Measurements from ENCODE around the gene C17orf50.

The C17orf50 gene

GRCh38 chr17:35742896-35743477 lies 17.7 kb upstream of the C17orf50 start:
- Histone ChIP-seq H3K36me3 (ENCODE audit: control insufficient read depth, insufficient read depth, low read length) (no peaks in the 10 kb centered on the region), H3K4me3 (ENCODE audit: insufficient read depth, low read depth, low read length, poor library complexity, severe bottlenecking) (no peak overlapping the region), H3K9me3 (ENCODE audit: control insufficient read depth, low read length) (no peaks in the 10 kb centered on the region), H3K27me3 (replicated peaks; ENCODE audit: control insufficient read depth, insufficient read depth, low read length, poor library complexity, severe bottlenecking) (peaks cover 17% of the 10 kb centered on the region), H3K4me1 (ENCODE audit: control insufficient read depth, insufficient read depth, low read length, poor library complexity, severe bottlenecking) (peaks cover 4% of the 10 kb centered on the region), H3K27ac (ENCODE audit: insufficient read depth, low read length, poor library complexity, severe bottlenecking) (no peak overlapping the region)
- DNase-seq = no peak

- no peaks in the 10 kb centered on the region for H3K36me3 ChIP-seq (ENCODE audit: control insufficient read depth, insufficient read depth, low read length)
- H3K27ac ChIP-seq (ENCODE audit: insufficient read depth, low read length, poor library complexity, severe bottlenecking) = no peak overlapping the region
- H3K4me3 ChIP-seq (ENCODE audit: insufficient read depth, low read depth, low read length, poor library complexity, severe bottlenecking) = no peak overlapping the region
- H3K4me1 ChIP-seq (ENCODE audit: control insufficient read depth, insufficient read depth, low read length, poor library complexity, severe bottlenecking) = peaks cover 4% of the 10 kb centered on the region
- H3K27me3 ChIP-seq (replicated peaks; ENCODE audit: control insufficient read depth, insufficient read depth, low read length, poor library complexity, severe bottlenecking) = peaks cover 24% of the 10 kb centered on the region
- H3K9me3 ChIP-seq (ENCODE audit: control insufficient read depth, low read length) = no peaks in the 10 kb centered on the region
- DNase-seq = no peak
Observed at GRCh38 chr17:35743626-35744328, 16.9 kb upstream of the C17orf50 start.

DNA sequence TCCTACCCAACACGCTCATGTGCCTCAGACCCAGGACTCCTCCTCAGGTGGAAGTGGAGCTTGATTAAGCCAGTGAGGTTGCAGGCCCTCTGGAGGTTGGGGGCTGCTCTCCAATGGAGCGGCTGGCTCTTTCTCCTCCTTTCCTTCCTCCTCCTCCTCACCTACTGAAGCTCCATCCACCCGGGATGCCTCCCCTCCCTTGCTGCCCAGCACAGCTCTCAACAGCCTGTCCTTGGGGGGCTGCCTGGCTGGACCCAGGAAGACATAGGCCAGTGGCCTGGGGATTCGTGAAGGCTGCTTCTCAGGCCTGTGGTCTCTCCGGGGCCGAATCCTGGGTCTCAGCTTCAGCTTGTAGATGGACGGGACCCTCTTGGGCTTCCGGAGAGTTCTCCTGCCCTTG lies 15.9 kb upstream of the C17orf50 start:
- no peaks in the 10 kb centered on the region for H3K9me3 ChIP-seq (ENCODE audit: control insufficient read depth, low read length)
- no peak overlapping the region for H3K4me3 ChIP-seq (ENCODE audit: insufficient read depth, low read depth, low read length, poor library complexity, severe bottlenecking)
- no peaks in the 10 kb centered on the region for H3K36me3 ChIP-seq (ENCODE audit: control insufficient read depth, insufficient read depth, low read length)
- H3K4me1 ChIP-seq (ENCODE audit: control insufficient read depth, insufficient read depth, low read length, poor library complexity, severe bottlenecking) = peaks cover 4% of the 10 kb centered on the region
- H3K27me3 ChIP-seq (replicated peaks; ENCODE audit: control insufficient read depth, insufficient read depth, low read length, poor library complexity, severe bottlenecking) = peaks cover 34% of the 10 kb centered on the region
- DNase-seq = no peak
- H3K27ac ChIP-seq (ENCODE audit: insufficient read depth, low read length, poor library complexity, severe bottlenecking) = no peak overlapping the region

DNA sequence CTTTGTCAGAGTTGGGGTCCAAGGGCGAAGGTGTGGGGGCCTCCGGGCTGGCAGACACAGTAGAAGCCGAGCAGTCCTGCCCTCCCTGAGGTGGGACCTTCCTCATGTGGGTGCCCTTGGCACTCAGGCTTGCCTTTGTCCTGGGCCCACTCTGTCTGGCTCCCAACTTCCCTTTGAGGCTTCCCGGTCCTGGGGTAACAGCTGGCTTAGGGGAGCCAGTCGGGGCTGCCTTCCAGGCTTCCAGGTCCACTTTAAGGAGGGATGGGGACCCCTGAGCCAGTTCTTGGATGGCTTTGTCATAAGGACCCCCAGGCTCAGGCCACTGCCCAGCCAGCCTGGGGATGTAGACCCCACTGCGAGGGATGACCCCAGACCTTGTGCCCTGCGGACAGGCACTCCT lies 15.4 kb upstream of the C17orf50 start:
- H3K27ac ChIP-seq (ENCODE audit: insufficient read depth, low read length, poor library complexity, severe bottlenecking) = no peak overlapping the region
- no peaks in the 10 kb centered on the region for H3K36me3 ChIP-seq (ENCODE audit: control insufficient read depth, insufficient read depth, low read length)
- H3K4me3 ChIP-seq (ENCODE audit: insufficient read depth, low read depth, low read length, poor library complexity, severe bottlenecking) = no peak overlapping the region
- peaks cover 4% of the 10 kb centered on the region for H3K4me1 ChIP-seq (ENCODE audit: control insufficient read depth, insufficient read depth, low read length, poor library complexity, severe bottlenecking)
- H3K27me3 ChIP-seq (replicated peaks; ENCODE audit: control insufficient read depth, insufficient read depth, low read length, poor library complexity, severe bottlenecking) = peaks cover 38% of the 10 kb centered on the region
- no peaks in the 10 kb centered on the region for H3K9me3 ChIP-seq (ENCODE audit: control insufficient read depth, low read length)
- DNase-seq = no peak

DNA sequence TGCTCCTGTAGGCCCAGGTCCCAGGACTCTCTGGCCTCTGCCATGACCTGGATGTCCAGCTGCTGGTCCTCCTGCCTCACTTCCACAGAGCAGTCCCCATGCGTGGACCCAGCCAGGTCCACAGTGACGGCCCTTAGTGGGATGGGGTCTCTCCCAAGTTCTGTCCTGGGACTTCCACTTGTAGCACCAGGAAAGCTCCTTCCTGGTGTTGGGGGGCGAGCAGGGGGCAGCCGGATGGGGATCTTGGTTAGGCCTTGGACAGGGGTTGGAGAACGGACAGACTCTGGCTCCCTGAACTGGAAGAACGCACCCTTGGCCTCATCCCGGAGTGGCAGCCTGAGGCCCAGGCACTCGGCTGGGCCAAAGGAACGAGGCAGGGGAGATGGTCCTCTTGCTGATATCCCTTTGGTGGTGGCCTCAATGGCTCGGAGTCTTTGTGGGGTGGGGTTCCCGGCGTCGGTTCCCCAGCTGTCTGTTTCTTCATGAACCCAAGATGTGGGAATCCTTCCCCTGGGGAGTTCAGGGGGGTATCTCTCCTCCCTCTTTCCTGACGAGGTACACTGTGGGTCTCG lies 14.9 kb upstream of the C17orf50 start:
- DNase-seq = no peak
- Histone ChIP-seq H3K36me3 (ENCODE audit: control insufficient read depth, insufficient read depth, low read length) (no peaks in the 10 kb centered on the region), H3K9me3 (ENCODE audit: control insufficient read depth, low read length) (no peaks in the 10 kb centered on the region), H3K4me1 (ENCODE audit: control insufficient read depth, insufficient read depth, low read length, poor library complexity, severe bottlenecking) (peaks cover 4% of the 10 kb centered on the region), H3K4me3 (ENCODE audit: insufficient read depth, low read depth, low read length, poor library complexity, severe bottlenecking) (no peak overlapping the region), H3K27me3 (replicated peaks; ENCODE audit: control insufficient read depth, insufficient read depth, low read length, poor library complexity, severe bottlenecking) (peaks cover 38% of the 10 kb centered on the region), H3K27ac (ENCODE audit: insufficient read depth, low read length, poor library complexity, severe bottlenecking) (no peak overlapping the region)

DNA sequence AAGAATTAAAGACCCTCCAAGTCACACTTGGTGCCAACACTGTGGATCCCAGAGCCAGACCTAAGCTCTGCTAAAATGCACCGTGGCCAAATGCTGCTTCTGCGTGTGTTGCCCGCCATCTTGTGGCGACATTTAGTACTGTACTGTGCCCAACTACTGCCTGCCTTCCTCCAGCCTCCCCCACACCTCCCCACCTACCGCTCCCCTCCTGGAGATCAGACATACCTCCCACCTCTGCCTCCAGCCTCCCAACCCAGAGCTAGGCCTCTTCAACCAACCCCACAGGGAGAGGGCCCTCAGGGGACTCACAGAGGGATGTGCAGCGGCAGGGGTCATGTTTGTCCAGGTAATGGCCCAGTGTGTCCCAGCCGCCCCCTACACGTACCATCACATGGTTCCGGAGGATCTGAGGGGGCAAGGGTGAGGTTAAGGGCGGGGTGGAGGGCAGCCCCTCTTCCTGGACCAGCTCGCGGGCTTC lies 13.1 kb upstream of the C17orf50 start:
- Histone ChIP-seq H3K9me3 (ENCODE audit: control insufficient read depth, low read length) (no peaks in the 10 kb centered on the region), H3K4me3 (ENCODE audit: insufficient read depth, low read depth, low read length, poor library complexity, severe bottlenecking) (no peak overlapping the region), H3K27me3 (replicated peaks; ENCODE audit: control insufficient read depth, insufficient read depth, low read length, poor library complexity, severe bottlenecking) (peaks cover 27% of the 10 kb centered on the region), H3K4me1 (ENCODE audit: control insufficient read depth, insufficient read depth, low read length, poor library complexity, severe bottlenecking) (no peaks in the 10 kb centered on the region), H3K36me3 (ENCODE audit: control insufficient read depth, insufficient read depth, low read length) (no peaks in the 10 kb centered on the region), H3K27ac (ENCODE audit: insufficient read depth, low read length, poor library complexity, severe bottlenecking) (no peak overlapping the region)
- peak; percentile 50 to 63 (median 53) for DNase-seq

DNA sequence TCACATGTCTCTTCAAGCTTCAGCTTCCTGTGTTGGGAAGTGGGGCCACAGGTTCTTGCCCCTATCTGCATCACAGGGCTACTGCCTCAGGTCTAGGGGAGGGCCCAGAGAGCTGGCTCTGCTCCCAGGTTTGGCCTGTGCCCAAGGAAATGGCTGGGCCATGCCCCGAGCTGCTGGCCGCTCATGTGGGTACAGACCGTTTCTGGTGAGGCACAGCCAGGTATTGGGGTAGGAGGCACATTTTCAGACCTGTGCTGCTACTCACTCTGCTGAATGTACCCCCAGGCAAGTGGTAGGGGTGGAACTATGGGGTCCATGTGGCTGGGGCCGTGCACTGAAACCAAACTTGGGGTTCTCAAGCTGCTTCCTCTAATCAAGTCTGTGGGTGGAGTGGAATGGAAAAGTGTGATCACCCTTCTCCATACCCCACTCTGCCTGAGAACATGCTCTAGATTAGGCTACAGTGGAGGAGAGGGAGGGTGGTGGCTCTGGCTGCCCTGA lies 12.3 kb upstream of the C17orf50 start:
- no peak overlapping the region for H3K4me3 ChIP-seq (ENCODE audit: insufficient read depth, low read depth, low read length, poor library complexity, severe bottlenecking)
- H3K9me3 ChIP-seq (ENCODE audit: control insufficient read depth, low read length) = no peaks in the 10 kb centered on the region
- no peak overlapping the region for H3K27ac ChIP-seq (ENCODE audit: insufficient read depth, low read length, poor library complexity, severe bottlenecking)
- DNase-seq = no peak
- H3K4me1 ChIP-seq (ENCODE audit: control insufficient read depth, insufficient read depth, low read length, poor library complexity, severe bottlenecking) = no peaks in the 10 kb centered on the region
- no peaks in the 10 kb centered on the region for H3K36me3 ChIP-seq (ENCODE audit: control insufficient read depth, insufficient read depth, low read length)
- peaks cover 23% of the 10 kb centered on the region for H3K27me3 ChIP-seq (replicated peaks; ENCODE audit: control insufficient read depth, insufficient read depth, low read length, poor library complexity, severe bottlenecking)

DNA sequence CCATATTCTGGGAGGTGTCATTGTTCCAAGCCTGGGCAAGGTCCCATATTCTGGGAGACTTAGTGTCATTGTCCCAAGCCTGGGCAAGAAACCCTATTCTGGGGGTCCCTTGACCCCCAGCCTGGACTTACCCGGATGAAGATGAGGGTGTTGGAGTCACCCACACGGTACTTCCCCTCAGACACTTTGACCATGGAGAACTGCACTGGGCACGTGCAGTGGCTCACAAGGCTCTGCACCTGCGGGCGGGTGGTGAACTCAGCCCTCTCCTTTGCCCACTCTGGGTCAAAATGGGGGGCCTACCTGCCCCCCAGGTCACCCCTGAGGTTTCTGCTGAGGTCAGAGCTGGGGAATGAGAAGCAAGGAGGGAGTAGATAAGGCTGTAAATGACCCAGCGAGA lies 11.7 kb upstream of the C17orf50 start:
- H3K27me3 ChIP-seq (replicated peaks; ENCODE audit: control insufficient read depth, insufficient read depth, low read length, poor library complexity, severe bottlenecking) = peaks cover 23% of the 10 kb centered on the region
- H3K4me3 ChIP-seq (ENCODE audit: insufficient read depth, low read depth, low read length, poor library complexity, severe bottlenecking) = no peak overlapping the region
- H3K9me3 ChIP-seq (ENCODE audit: control insufficient read depth, low read length) = no peaks in the 10 kb centered on the region
- H3K4me1 ChIP-seq (ENCODE audit: control insufficient read depth, insufficient read depth, low read length, poor library complexity, severe bottlenecking) = no peaks in the 10 kb centered on the region
- no peak overlapping the region for H3K27ac ChIP-seq (ENCODE audit: insufficient read depth, low read length, poor library complexity, severe bottlenecking)
- no peaks in the 10 kb centered on the region for H3K36me3 ChIP-seq (ENCODE audit: control insufficient read depth, insufficient read depth, low read length)
- DNase-seq = no peak

DNA sequence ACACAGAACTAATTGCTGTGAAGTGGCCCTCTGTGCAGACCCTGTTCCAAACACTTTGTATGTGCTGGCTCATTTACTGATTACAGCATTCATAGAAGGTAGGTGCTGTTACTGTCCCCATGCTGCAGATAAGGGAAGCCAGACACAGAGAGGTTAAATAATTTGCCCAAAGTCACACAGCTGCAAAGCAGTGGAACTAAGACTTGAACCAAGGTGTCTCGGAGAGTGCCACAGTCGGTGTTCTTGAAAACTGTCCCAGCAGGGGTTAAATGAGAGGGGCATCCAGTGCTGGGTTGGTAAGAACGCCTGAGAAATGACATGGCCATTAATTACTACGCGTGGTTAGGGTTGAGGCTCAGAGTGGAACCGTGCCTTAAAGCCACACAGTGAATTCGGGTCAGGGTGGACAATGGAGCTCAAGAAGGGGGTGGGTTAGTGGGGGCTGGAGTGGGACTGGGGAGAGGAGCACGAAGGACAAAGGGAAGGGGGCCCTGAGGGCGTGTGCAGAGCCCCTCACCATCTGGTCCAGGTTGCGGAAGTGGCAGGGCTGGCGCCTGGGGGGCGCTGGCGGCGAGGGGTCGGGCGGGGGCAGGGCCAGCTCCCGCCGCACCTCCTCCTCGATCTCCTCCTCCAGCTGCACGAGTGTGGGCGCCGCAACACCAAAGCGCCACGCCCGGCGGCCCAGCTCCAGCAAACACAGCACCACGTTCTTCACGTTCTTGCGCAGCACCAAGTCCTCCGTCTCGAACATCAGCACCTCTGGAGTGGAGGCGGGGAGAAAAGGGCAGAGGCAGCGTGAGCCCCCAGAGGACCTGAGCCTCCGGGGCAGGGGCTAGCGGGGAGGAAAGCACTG lies 10.9 kb upstream of the C17orf50 start:
- peaks cover 23% of the 10 kb centered on the region for H3K27me3 ChIP-seq (replicated peaks; ENCODE audit: control insufficient read depth, insufficient read depth, low read length, poor library complexity, severe bottlenecking)
- no peaks in the 10 kb centered on the region for H3K4me1 ChIP-seq (ENCODE audit: control insufficient read depth, insufficient read depth, low read length, poor library complexity, severe bottlenecking)
- no peak overlapping the region for H3K4me3 ChIP-seq (ENCODE audit: insufficient read depth, low read depth, low read length, poor library complexity, severe bottlenecking)
- H3K9me3 ChIP-seq (ENCODE audit: control insufficient read depth, low read length) = no peaks in the 10 kb centered on the region
- H3K36me3 ChIP-seq (ENCODE audit: control insufficient read depth, insufficient read depth, low read length) = no peaks in the 10 kb centered on the region
- no peak overlapping the region for H3K27ac ChIP-seq (ENCODE audit: insufficient read depth, low read length, poor library complexity, severe bottlenecking)
- DNase-seq = no peak

Measured in effector memory CD4-positive, alpha-beta T cell (primary cell).